Measurements from ENCODE around the gene IFITM10.

IFITM10 gene

GRCh38 chr11:1780700-1781592, 30.6 kb upstream of the IFITM10 start:
- no peak for TF ChIP-seq CTCF (IDR thresholded peaks at IDR 0.05; ENCODE audit: borderline replicate concordance, insufficient read depth, low read depth, low read length)
- H3K4me3 ChIP-seq (ENCODE audit: low read depth, low read length), result no peak overlapping the region

GRCh38 chr11:1779806-1780699, 29.7 kb upstream of the IFITM10 start:
- H3K4me3 ChIP-seq (ENCODE audit: low read depth, low read length), result no peak overlapping the region
- no peak for TF ChIP-seq CTCF (IDR thresholded peaks at IDR 0.05; ENCODE audit: borderline replicate concordance, insufficient read depth, low read depth, low read length)

GRCh38 chr11:1779034-1779805, 28.8 kb upstream of the IFITM10 start:
- H3K4me3 ChIP-seq (ENCODE audit: low read depth, low read length), result no peak overlapping the region
- no peak for TF ChIP-seq CTCF (IDR thresholded peaks at IDR 0.05; ENCODE audit: borderline replicate concordance, insufficient read depth, low read depth, low read length)

GRCh38 chr11:1778141-1778911, 27.9 kb upstream of the IFITM10 start:
- TF ChIP-seq CTCF (IDR thresholded peaks at IDR 0.05; ENCODE audit: borderline replicate concordance, insufficient read depth, low read depth, low read length), result no peak
- H3K4me3 ChIP-seq (ENCODE audit: low read depth, low read length), result no peak overlapping the region

GRCh38 chr11:1777737-1778136, 27.3 kb upstream of the IFITM10 start:
- TF ChIP-seq CTCF (IDR thresholded peaks at IDR 0.05; ENCODE audit: borderline replicate concordance, insufficient read depth, low read depth, low read length), result no peak
- no peak overlapping the region for H3K4me3 ChIP-seq (ENCODE audit: low read depth, low read length)
